HG03521 (cell line): ENCODE data around the gene CLN6.
"Not testable (repeated sequence)": the region's sequence is repeated elsewhere in the genome, so short reads cannot be mapped to it uniquely, and the experiment has no call there.

Experiments
- ATAC-seq: cut with Tn5 transposase; IDR thresholded peaks from one replicate; pipeline ENCODE4 v1.9.1; 2021; ENCODE audit warnings: mild to moderate bottlenecking, moderate library complexity; ENCODE audit not compliant: unreplicated experiment

Gene CLN6

GRCh38 chr15:68192117-68192516 is 37.4 kb downstream of the CLN6 start:
- no peak for ATAC-seq

DNA sequence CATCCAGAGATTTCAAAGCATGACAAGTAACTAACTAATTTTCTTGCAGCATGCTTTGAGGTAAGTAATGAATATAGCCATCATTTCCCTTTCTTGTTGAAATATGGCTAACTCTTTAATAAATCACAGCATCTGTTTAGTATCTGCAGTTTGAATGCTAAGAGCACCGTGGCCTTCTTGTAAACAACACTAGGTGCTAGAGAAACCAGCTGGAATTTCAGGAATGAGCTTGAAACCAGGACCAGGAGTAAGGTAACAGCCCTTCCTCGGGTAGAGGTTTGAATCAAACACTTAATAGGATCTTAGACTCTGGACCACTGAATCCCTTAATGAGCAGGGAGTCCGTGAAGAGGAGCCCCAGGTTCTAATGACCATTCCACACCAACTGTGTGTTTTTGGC is 38.0 kb downstream of the CLN6 start:
- no peak for ATAC-seq

DNA sequence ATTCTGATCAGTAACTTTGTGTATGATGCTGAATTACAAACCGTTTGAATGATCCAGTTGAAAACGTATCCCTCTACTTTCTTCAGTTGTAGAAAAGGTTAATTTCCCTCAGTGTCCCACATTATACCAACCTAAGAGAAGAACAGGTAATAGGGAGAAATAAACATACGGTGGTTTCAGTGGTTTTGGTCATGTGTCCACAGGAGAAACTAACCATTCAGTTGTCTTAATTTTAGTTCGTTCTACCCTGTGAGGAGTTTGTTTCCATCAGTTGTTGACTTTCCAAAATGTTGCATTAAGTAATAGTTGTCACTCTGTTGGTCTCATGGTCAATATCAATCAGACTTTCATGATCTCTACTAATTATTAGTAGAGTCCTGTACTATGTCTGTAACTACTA is 39.5 kb downstream of the CLN6 start:
- no peak for ATAC-seq

DNA sequence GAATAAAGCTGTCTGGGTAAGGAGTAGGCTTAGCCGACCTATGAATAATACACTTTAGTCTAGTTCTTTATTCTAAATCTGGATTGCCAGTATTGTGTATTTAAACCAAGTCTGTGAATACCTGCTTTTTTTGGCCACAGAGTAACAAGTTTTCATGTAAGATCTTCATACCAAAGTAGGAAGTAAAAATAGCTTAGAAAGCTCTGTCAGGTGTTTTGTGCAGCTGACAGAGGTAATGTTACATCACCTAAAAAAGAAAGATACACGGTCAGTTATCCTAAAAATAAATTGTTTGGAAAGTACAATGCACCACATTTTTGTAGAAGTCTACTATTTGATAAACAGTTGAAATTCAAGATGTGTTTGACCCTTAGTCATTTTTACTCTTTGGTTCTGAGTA is 40.9 kb downstream of the CLN6 start:
- ATAC-seq = no peak

GRCh38 chr15:68187559-68187958 is 42.0 kb downstream of the CLN6 start:
- no peak for ATAC-seq

- ATAC-seq = no peak
Measured at GRCh38 chr15:68186671-68187397, 42.7 kb downstream of the CLN6 start.

- no peak for ATAC-seq
Measured at GRCh38 chr15:68184616-68185480, 44.7 kb downstream of the CLN6 start.

GRCh38 chr15:68183616-68184315 is 45.8 kb downstream of the CLN6 start:
- ATAC-seq = no peak

DNA sequence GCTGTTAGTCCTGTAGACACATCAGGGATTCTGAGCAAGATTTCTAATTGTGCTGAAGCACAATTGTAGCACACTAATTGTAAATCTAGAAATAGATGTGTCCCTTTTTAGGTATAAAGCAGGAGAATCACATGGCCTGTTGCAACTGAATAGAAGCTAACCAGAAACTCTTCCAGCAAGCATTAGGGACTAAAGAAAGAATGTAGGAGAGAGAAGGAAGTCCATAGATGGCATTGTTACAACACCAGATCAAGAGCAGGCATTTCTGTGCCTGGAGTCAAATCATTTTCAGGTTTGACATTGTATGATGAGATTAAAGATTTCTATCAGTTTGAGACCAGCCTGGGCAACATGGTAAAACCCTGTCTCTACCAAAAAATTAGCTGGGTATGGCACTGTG is 51.8 kb downstream of the CLN6 start:
- no peak for ATAC-seq

- ATAC-seq = no peak
Measured at GRCh38 chr15:68176601-68177000, 52.9 kb downstream of the CLN6 start.

DNA sequence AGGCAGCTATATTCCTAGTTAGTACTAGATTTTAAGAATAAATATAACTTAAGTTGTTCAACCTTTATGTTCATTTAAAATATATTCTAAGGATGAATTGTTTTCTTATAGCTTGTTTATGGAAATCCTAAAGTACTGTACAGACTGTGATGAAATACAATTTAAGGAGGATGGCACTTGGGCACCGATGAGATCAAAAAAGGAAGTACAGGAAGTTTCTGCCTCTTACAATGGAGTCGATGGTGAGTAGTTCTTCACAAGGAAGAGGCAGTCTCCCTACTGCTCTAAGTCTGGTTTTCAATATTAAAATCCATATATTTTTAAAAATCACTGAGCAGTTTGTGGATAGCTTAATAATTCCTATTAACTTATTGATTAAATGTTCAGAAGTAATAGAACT is 54.0 kb downstream of the CLN6 start:
- no peak for ATAC-seq

DNA sequence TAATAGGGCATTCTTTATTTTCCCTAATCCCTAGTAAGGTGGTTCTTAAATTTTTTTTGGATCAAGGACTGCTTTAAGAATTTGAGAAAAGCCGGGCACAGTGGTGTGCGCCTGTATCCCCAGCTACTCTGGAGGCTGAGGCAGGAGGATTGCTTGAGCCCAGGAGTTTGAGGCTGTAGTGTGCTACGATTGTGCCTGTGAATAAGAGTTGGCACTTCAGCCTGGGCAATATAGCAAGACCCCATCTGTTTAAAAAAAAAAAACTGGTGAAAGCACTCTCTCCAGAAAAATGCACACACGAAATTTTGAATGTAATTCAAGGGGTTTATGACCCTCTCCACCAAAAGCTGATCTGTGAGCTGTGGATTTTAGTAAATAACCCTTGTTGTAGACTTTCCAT is 56.4 kb downstream of the CLN6 start:
- no peak for ATAC-seq

DNA sequence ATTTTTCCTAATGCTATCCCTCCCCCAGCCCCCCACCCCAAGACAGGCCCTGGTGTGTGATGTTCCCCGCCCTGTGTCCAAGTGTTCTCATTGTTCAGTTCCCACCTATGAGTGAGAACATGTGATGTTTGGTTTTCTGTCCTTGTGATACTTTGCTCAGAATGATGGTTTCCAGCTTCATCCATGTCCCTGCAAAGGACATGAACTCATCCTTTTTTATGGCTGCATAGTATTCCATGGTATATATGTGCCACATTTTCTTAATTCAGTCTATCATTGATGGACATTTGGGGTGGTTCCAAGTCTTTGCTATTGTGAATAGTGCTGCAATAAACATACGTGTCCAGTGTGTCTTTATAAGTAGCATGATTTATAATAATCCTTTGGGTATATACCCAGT is 57.5 kb downstream of the CLN6 start:
- not testable (repeated sequence) for ATAC-seq

DNA sequence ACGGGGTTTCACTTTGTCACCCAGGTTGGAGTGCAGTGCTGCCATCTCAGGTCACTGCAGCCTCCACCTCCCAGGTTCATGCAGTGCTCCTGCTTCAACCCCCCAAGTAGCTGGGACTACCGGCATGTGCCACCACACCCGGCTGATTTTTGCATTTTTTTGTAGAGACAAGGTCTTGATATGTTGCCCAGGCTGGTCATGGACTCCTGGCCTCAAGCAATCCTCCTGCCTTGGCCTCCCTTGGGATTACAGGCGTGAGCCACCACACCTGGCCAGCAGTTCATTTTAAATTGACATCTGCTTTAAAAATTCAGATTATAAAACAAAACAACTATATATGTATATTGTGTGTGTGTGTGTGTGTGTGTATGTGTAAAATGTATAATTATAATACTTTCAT is 62.7 kb downstream of the CLN6 start:
- no peak for ATAC-seq

GRCh38 chr15:68163191-68163590 is 66.3 kb downstream of the CLN6 start:
- ATAC-seq = no peak

DNA sequence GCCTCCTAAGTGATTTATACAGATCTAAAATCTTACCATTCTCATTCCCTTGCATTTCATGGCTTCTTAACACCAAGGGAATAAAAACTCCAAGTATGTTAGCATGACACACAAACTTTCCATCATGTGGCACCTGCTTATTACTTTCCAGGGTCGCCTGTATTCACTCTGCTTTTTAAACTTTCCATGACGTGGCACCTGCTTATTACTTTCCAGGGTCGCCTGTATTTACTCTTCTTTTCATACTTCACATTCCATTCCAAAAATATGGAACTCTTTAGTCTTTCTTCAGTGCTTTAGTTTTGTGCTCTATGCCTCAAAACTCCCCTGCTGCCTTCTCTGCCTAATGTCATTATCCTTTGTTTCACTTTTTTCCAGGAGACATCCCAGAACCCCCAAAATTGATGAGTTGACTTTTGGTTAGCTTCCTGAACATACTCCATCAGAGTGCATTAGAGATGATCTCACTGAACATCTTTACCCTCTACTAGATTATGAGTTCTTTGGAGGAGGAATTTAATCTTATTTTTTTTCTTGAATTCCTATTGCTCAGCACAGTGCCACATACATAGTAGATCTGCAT is 71.4 kb downstream of the CLN6 start:
- ATAC-seq = no peak

DNA sequence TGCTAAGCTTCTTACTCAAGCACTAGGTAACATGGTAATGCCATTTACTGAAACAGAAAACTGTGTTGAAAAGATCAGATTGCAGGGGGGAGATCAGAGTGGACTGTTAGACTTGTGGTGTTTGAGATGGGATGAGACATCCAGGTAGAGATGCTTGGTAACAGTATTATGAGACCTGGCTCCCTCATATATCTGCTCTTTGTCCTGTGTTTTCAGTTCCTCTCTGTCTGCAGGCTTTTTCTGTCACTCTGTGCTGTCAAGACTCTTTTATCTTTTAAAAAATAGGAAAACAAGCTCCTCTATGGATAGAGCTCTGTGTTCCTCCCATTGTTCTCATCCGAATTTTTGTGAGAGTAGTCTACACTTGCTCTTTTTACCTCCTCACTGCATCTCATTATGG is 72.5 kb downstream of the CLN6 start:
- ATAC-seq = no peak
